GM12875 (cell line): ENCODE data around the gene LRRTM4.

ENCODE experiments used
- H3K4me3 ChIP-seq: one replicate; pipeline ENCODE4 v1.5.1; 2011; ENCODE audit warnings: low read depth, low read length, control low read depth
- CTCF ChIP-seq: IDR thresholded peaks from 2 replicates; pipeline ENCODE4 v1.5.1; 2011; ENCODE audit warnings: low read depth, mild to moderate bottlenecking, control low read depth, inconsistent platforms, low read length, moderate library complexity, borderline replicate concordance; ENCODE audit not compliant: insufficient read depth

Gene LRRTM4

GRCh38 chr2:76938153-76938552, 584.0 kb downstream of the LRRTM4 start:
- H3K4me3 ChIP-seq, result no peak overlapping the region
- no peak for TF ChIP-seq CTCF

GRCh38 chr2:76932550-76932949, 589.6 kb downstream of the LRRTM4 start:
- no peak for TF ChIP-seq CTCF

GRCh38 chr2:76930056-76930744, 592.0 kb downstream of the LRRTM4 start:
- no peak overlapping the region for H3K4me3 ChIP-seq
- no peak for TF ChIP-seq CTCF

More at GRCh38 chr2:76932550-76932949, 589.6 kb downstream of the LRRTM4 start:
- H3K4me3 ChIP-seq, result no peak overlapping the region

- H3K4me3 ChIP-seq, result no peak overlapping the region
- no peak for TF ChIP-seq CTCF
Measured at GRCh38 chr2:76928026-76928425, 594.1 kb downstream of the LRRTM4 start.

GRCh38 chr2:76921006-76921405, 601.2 kb downstream of the LRRTM4 start:
- no peak for TF ChIP-seq CTCF
- no peak overlapping the region for H3K4me3 ChIP-seq

- H3K4me3 ChIP-seq, result no peak overlapping the region
- TF ChIP-seq CTCF, result no peak
Measured at GRCh38 chr2:76895469-76895868, 626.7 kb downstream of the LRRTM4 start.

- no peak for TF ChIP-seq CTCF
- H3K4me3 ChIP-seq, result no peak overlapping the region
Measured at GRCh38 chr2:76870581-76870980, 651.6 kb downstream of the LRRTM4 start.
